ENCODE measurements around the gene FXN.
"Not testable (repeated sequence)": the region's sequence is repeated elsewhere in the genome, so short reads cannot be mapped to it uniquely, and the experiment has no call there.

FXN gene

GRCh38 chr9:69097923-69098593 lies 62.5 kb downstream of the FXN start:
- H3K9ac ChIP-seq (ENCODE audit: low read length) = no peak overlapping the region
- no peaks in the 10 kb centered on the region for H3K9me3 ChIP-seq (ENCODE audit: insufficient read depth, low read length)
- H3K4me2 ChIP-seq (ENCODE audit: low read depth, low read length, poor library complexity, severe bottlenecking) = no peak overlapping the region
- no peak overlapping the region for H3K4me3 ChIP-seq (ENCODE audit: insufficient read depth, low read length, poor library complexity, severe bottlenecking)
- no peaks in the 10 kb centered on the region for H3F3A ChIP-seq (ENCODE audit: insufficient read depth)
- H3K36me3 ChIP-seq (ENCODE audit: low read length) = no peaks in the 10 kb centered on the region
- no peaks in the 10 kb centered on the region for H3K9me2 ChIP-seq (replicated peaks; ENCODE audit: insufficient read depth, low read length)
- H3K27me3 ChIP-seq (ENCODE audit: low read length) = no peaks in the 10 kb centered on the region
- H2AFZ ChIP-seq (ENCODE audit: low read depth, low read length, severe bottlenecking) = no peak overlapping the region
- no peak overlapping the region for H3K27ac ChIP-seq (ENCODE audit: low read depth, low read length)
- no peaks in the 10 kb centered on the region for H3K79me2 ChIP-seq (ENCODE audit: insufficient read depth, low read length)
- H4K20me1 ChIP-seq (ENCODE audit: low read depth, low read length) = no peaks in the 10 kb centered on the region
- TF ChIP-seq EZH2phosphoT487 (conservative IDR thresholded peaks at IDR 0.05; ENCODE audit: low read length) = no peak
- no peak for TF ChIP-seq CTCF (IDR thresholded peaks at IDR 0.05; ENCODE audit: insufficient read depth, low read length, poor library complexity, severe bottlenecking)

GRCh38 chr9:69103348-69103996 lies 67.9 kb downstream of the FXN start:
- not testable (repeated sequence) for H3K4me2 ChIP-seq (ENCODE audit: low read depth, low read length, poor library complexity, severe bottlenecking); H3F3A ChIP-seq (ENCODE audit: insufficient read depth); H3K9me3 ChIP-seq (ENCODE audit: insufficient read depth, low read length); H3K4me3 ChIP-seq (ENCODE audit: insufficient read depth, low read length, poor library complexity, severe bottlenecking); H3K79me2 ChIP-seq (ENCODE audit: insufficient read depth, low read length); H3K9me2 ChIP-seq (replicated peaks; ENCODE audit: insufficient read depth, low read length); H3K9ac ChIP-seq (ENCODE audit: low read length); H2AFZ ChIP-seq (ENCODE audit: low read depth, low read length, severe bottlenecking); H3K27ac ChIP-seq (ENCODE audit: low read depth, low read length); H3K36me3 ChIP-seq (ENCODE audit: low read length); H3K27me3 ChIP-seq (ENCODE audit: low read length); H4K20me1 ChIP-seq (ENCODE audit: low read depth, low read length)

- Histone ChIP-seq H3K27me3 (ENCODE audit: low read length) (no peaks in the 10 kb centered on the region), H3K27ac (ENCODE audit: low read depth, low read length) (no peak overlapping the region), H3K9me2 (replicated peaks; ENCODE audit: insufficient read depth, low read length) (no peaks in the 10 kb centered on the region), H3K36me3 (ENCODE audit: low read length) (no peaks in the 10 kb centered on the region), H3K4me2 (ENCODE audit: low read depth, low read length, poor library complexity, severe bottlenecking) (no peak overlapping the region), H4K20me1 (ENCODE audit: low read depth, low read length) (no peaks in the 10 kb centered on the region), H3K79me2 (ENCODE audit: insufficient read depth, low read length) (no peaks in the 10 kb centered on the region), H3K9ac (ENCODE audit: low read length) (no peak overlapping the region), H3F3A (ENCODE audit: insufficient read depth) (no peaks in the 10 kb centered on the region), H3K9me3 (ENCODE audit: insufficient read depth, low read length) (no peaks in the 10 kb centered on the region), H3K4me3 (ENCODE audit: insufficient read depth, low read length, poor library complexity, severe bottlenecking) (no peak overlapping the region), H2AFZ (ENCODE audit: low read depth, low read length, severe bottlenecking) (no peak overlapping the region)
- TF ChIP-seq CTCF (IDR thresholded peaks at IDR 0.05; ENCODE audit: insufficient read depth, low read length, poor library complexity, severe bottlenecking) = no peak
- TF ChIP-seq EZH2phosphoT487 (conservative IDR thresholded peaks at IDR 0.05; ENCODE audit: low read length) = no peak
These were observed 69.4 kb downstream of the FXN start for GRCh38 chr9:69104830-69105527.

- Histone ChIP-seq H3K9me2 (replicated peaks; ENCODE audit: insufficient read depth, low read length) (no peaks in the 10 kb centered on the region), H3K9ac (ENCODE audit: low read length) (no peak overlapping the region), H3K9me3 (ENCODE audit: insufficient read depth, low read length) (no peaks in the 10 kb centered on the region), H3F3A (ENCODE audit: insufficient read depth) (no peaks in the 10 kb centered on the region), H3K27ac (ENCODE audit: low read depth, low read length) (no peak overlapping the region), H2AFZ (ENCODE audit: low read depth, low read length, severe bottlenecking) (no peak overlapping the region), H4K20me1 (ENCODE audit: low read depth, low read length) (no peaks in the 10 kb centered on the region), H3K27me3 (ENCODE audit: low read length) (no peaks in the 10 kb centered on the region), H3K36me3 (ENCODE audit: low read length) (no peaks in the 10 kb centered on the region), H3K4me2 (ENCODE audit: low read depth, low read length, poor library complexity, severe bottlenecking) (no peak overlapping the region), H3K79me2 (ENCODE audit: insufficient read depth, low read length) (no peaks in the 10 kb centered on the region), H3K4me3 (ENCODE audit: insufficient read depth, low read length, poor library complexity, severe bottlenecking) (no peak overlapping the region)
- TF ChIP-seq EZH2phosphoT487 (conservative IDR thresholded peaks at IDR 0.05; ENCODE audit: low read length) = no peak
- TF ChIP-seq CTCF (IDR thresholded peaks at IDR 0.05; ENCODE audit: insufficient read depth, low read length, poor library complexity, severe bottlenecking) = no peak
These were observed 72.2 kb downstream of the FXN start for GRCh38 chr9:69107771-69108170.

GRCh38 chr9:69108706-69109105 lies 73.2 kb downstream of the FXN start:
- H3K4me3 ChIP-seq (ENCODE audit: insufficient read depth, low read length, poor library complexity, severe bottlenecking); H3K4me2 ChIP-seq (ENCODE audit: low read depth, low read length, poor library complexity, severe bottlenecking); H2AFZ ChIP-seq (ENCODE audit: low read depth, low read length, severe bottlenecking); H3K36me3 ChIP-seq (ENCODE audit: low read length); H3K79me2 ChIP-seq (ENCODE audit: insufficient read depth, low read length); H3F3A ChIP-seq (ENCODE audit: insufficient read depth); H3K27ac ChIP-seq (ENCODE audit: low read depth, low read length); H3K27me3 ChIP-seq (ENCODE audit: low read length); H3K9me3 ChIP-seq (ENCODE audit: insufficient read depth, low read length); H3K9me2 ChIP-seq (replicated peaks; ENCODE audit: insufficient read depth, low read length); H4K20me1 ChIP-seq (ENCODE audit: low read depth, low read length); H3K9ac ChIP-seq (ENCODE audit: low read length): not testable (repeated sequence)
